ENCODE measurements around the gene GAL. TPM values are rescaled to one million over a fixed set of nuclear protein-coding genes. Genes with fewer than 3 reads are reported as not detected.

The GAL gene
- total RNA-seq, 4 donors from 2014 or later, result 3.1 TPM; not detected in 3

DNA sequence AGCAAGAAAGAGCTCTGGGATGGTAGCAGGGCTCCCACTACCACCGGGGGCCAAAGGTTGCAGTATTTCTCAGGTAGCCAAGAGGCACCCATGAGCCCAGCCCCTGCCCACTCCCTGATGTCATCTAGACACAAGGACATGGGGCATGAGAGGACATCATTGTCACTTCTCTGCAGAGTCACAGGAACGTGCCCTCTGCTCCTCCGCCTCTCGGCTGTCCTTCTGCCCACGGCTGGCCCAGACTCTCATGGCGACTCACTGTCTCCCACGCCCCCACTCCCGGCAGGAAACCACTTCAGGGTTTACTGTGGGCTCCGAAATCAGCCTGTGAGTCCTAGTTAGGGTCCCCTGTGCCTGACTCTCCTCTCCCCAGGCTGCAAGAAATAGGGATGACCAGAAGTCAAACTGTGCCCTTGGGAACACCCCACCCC lies 1.8 kb upstream of the GAL start:
- H3K36me3 ChIP-seq, result no peaks in the 10 kb centered on the region
- no peak overlapping the region for H3K27ac ChIP-seq
- no peak for TF ChIP-seq POLR2A (IDR thresholded peaks at IDR 0.05)
- TF ChIP-seq, protein P1, sequence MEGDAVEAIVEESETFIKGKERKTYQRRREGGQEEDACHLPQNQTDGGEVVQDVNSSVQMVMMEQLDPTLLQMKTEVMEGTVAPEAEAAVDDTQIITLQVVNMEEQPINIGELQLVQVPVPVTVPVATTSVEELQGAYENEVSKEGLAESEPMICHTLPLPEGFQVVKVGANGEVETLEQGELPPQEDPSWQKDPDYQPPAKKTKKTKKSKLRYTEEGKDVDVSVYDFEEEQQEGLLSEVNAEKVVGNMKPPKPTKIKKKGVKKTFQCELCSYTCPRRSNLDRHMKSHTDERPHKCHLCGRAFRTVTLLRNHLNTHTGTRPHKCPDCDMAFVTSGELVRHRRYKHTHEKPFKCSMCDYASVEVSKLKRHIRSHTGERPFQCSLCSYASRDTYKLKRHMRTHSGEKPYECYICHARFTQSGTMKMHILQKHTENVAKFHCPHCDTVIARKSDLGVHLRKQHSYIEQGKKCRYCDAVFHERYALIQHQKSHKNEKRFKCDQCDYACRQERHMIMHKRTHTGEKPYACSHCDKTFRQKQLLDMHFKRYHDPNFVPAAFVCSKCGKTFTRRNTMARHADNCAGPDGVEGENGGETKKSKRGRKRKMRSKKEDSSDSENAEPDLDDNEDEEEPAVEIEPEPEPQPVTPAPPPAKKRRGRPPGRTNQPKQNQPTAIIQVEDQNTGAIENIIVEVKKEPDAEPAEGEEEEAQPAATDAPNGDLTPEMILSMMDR (IDR thresholded peaks at IDR 0.05), result no peak
- no peaks in the 10 kb centered on the region for H3K9me3 ChIP-seq
- no peak for DNase-seq
- 64 to 80% methylated on average over 8 to 9 of the region's 9 CpGs for WGBS, 2 donors
- peaks cover 8% of the 10 kb centered on the region for H3K27me3 ChIP-seq
- H3K4me1 ChIP-seq, result peaks cover 8 to 13% of the 10 kb centered on the region in 2 donors
- no peak overlapping the region for H3K4me3 ChIP-seq (replicated peaks in 1 of 3)
- intact Hi-C loops (cut with DNase I), result no loop called here

DNA sequence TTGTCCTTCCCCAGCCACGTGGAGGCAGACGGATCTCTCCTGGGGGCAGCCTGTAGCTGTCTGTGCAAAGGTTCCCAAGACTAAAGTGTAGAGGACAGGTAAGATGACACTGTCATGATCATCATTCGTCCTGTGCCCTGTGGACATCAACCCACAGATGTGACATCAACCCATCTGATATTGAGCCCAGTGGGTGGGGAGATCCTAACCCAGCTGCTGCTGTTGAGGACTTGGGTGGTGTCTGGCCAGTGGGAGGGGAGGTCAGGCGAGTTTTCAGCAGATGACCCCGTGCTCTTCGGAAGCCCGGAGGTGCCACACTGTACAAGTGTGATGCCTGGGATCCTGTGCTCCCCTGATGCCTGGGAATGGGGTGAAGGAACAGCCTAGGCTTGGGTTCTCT lies 1.2 kb upstream of the GAL start:
- Histone ChIP-seq H3K9me3 (no peaks in the 10 kb centered on the region), H3K27me3 (peaks cover 8% of the 10 kb centered on the region), H3K36me3 (no peaks in the 10 kb centered on the region), H3K27ac (no peak overlapping the region), H3K4me3 (replicated peaks in 1 of 3) (no peak overlapping the region), H3K4me1 (peaks cover 8 to 13% of the 10 kb centered on the region in 2 donors)
- TF ChIP-seq, protein P1 (IDR thresholded peaks at IDR 0.05), result no peak
- no peak for TF ChIP-seq POLR2A (IDR thresholded peaks at IDR 0.05)
- no peak for DNase-seq
- intact Hi-C loops (cut with DNase I), result no loop called here
- WGBS, 2 donors, result 78 to 79% methylated on average over 4 to 7 of the region's 7 CpGs

DNA sequence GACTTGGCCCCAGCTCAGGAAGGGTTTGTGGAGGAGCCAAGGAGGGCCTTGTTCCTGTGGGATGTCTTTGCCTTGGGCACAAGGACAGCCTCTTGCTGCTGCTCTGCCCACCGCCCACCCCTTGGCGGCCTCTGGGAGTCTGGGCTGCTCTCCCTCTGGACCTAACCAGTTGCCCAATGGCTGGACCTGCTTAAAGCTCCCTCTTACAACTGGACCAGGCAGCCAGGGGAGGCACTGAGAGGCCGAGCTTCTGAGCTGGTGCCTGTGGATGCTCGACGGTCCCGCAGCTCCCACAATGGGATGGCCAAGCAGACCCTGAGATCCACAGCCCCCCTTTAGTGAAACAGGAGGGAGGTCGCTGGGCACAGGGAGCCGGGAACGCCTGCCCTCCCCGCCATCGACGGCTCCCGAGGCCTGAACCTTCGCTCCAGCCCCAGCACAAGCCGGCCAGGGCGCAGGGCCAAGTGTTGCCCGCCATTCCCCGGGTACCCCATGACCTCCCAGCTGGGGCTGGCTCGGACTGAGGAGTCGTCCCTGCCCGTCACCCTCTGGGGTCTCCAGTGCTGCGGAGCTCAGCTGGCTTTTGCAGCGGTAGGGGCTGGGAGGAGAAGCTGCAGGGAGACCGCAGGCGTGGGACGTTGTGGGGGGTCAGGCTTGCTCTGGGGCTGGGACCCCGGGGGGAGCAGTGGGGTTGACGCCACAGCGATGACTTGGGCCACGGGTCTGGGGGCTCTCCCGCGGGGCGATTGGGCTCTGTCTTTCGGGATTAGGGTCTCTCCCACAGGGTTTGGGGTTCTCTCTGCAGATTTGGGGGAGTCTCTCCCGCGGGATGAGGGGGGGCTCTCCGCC lies 584 bp upstream of the GAL start:
- Histone ChIP-seq H3K4me3 (replicated peaks in 1 of 3) (no peak overlapping the region), H3K9me3 (no peaks in the 10 kb centered on the region), H3K27me3 (peaks cover 8% of the 10 kb centered on the region), H3K36me3 (no peaks in the 10 kb centered on the region), H3K27ac (no peak overlapping the region), H3K4me1 (peaks cover 8 to 13% of the 10 kb centered on the region in 2 donors)
- 54 to 56% methylated on average over 13 to 22 of the region's 37 CpGs for WGBS, 2 donors
- no peak for DNase-seq
- TF ChIP-seq POLR2A (IDR thresholded peaks at IDR 0.05), result no peak
- TF ChIP-seq, protein P1 (IDR thresholded peaks at IDR 0.05), result no peak
- intact Hi-C loops (cut with DNase I), result no loop called here

DNA sequence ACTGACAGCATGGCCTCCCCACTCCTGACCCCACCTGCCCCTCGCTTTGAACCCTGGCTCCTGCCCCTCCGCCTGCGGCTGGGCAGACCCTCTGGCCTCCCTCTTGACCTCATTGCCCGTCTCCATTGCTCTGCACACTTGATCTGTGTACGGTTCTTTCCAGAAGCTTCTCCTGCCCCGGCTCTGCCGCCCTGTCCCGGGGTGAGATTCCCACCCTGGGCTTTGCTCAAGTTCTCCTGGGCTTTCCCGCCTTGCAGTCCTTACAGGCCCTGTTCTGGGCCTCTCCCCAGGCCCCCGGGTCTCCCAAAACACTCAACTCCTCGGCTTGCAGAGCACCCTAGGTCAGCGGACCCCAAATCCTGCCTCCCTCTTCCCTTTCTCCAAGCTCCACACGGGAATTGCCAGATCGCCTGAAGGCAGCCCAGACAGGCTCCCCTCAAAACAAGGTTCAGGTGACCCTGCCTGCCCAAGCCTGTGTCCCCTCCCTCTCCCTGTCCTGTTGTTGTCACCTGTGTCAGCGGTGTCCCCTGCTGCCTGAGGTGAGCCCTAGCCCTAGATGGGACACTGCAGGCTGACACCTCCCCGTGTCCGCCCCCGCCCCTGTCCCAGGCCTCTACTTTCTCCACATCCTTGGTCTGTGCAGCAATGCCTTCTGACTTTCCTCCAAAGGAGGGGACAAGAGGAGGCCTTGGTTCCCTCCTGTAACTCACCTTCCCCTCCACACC lies 1.5 kb downstream of the GAL start:
- WGBS, 2 donors, result 93 to 94% methylated on average over 15 to 18 of the region's 18 CpGs
- intact Hi-C loops (cut with DNase I), result no loop called here
- H3K4me1 ChIP-seq, result peaks cover 8 to 13% of the 10 kb centered on the region in 2 donors
- DNase-seq, result no peak
- H3K36me3 ChIP-seq, result no peaks in the 10 kb centered on the region
- no peaks in the 10 kb centered on the region for H3K9me3 ChIP-seq
- H3K27me3 ChIP-seq, result peaks cover 8% of the 10 kb centered on the region
- H3K4me3 ChIP-seq (replicated peaks in 1 of 3), result no peak overlapping the region
- no peak overlapping the region for H3K27ac ChIP-seq
- no peak for TF ChIP-seq POLR2A (IDR thresholded peaks at IDR 0.05)
- TF ChIP-seq, protein P1 (IDR thresholded peaks at IDR 0.05), result no peak

DNA sequence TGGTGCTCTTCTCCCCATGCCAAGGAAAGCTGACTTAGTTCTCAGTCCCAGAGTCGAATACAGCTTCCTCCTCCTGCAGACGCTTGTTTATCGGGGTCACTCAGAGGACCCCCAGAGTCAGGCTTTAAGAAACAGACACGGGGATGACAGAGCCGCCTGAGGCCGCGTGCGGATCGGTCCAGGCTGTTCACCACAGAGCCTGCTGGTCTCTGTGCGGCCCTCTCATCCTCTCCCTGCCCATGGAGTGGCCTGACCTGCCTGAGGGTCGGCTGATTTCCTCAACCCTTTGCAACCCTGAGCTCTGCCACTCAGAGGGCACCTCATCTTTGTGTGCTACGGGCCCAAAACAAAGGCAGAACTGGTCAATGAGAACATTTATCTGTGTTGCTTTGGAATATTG lies 2.1 kb downstream of the GAL start:
- no peak for DNase-seq
- no peaks in the 10 kb centered on the region for H3K36me3 ChIP-seq
- peaks cover 8 to 13% of the 10 kb centered on the region in 2 donors for H3K4me1 ChIP-seq
- TF ChIP-seq, protein P1 (IDR thresholded peaks at IDR 0.05), result no peak
- no peak for TF ChIP-seq POLR2A (IDR thresholded peaks at IDR 0.05)
- no peak overlapping the region for H3K27ac ChIP-seq
- WGBS, 2 donors, result 96% methylated on average over 12 of the region's 12 CpGs
- no peak overlapping the region for H3K4me3 ChIP-seq (replicated peaks in 1 of 3)
- peaks cover 8% of the 10 kb centered on the region for H3K27me3 ChIP-seq
- intact Hi-C loops (cut with DNase I), result no loop called here
- H3K9me3 ChIP-seq, result no peaks in the 10 kb centered on the region
